H9 (cell line): ENCODE data around the gene GBP5. TPM values are rescaled to one million over a fixed set of nuclear protein-coding genes. Genes with fewer than 3 reads are reported as not detected.

ENCODE experiments used
- DNase-seq: peaks from one replicate; pipeline ENCODE4 v3.0.0-alpha.2; 2017
- H2AFZ ChIP-seq: one replicate; pipeline ENCODE4 v1.6.1; 2013; ENCODE audit warnings: mild to moderate bottlenecking, low read length, control low read depth, moderate library complexity
- H2AK5ac ChIP-seq: 2 replicates; pipeline ENCODE4 v1.6.1; 2013; ENCODE audit warnings: low read length, control low read depth, mixed read lengths; ENCODE audit not compliant: insufficient read length
- H2BK120ac ChIP-seq: one replicate; pipeline ENCODE4 v1.6.1; 2013; ENCODE audit warnings: low read depth, mild to moderate bottlenecking, low read length, control low read depth, inconsistent platforms; ENCODE audit not compliant: poor library complexity, severe bottlenecking
- H2BK12ac ChIP-seq: 2 replicates; pipeline ENCODE4 v1.6.1; 2013; ENCODE audit warnings: low read length, control low read depth, mixed read lengths, low read depth; ENCODE audit not compliant: insufficient read length
- H2BK15ac ChIP-seq: 2 replicates; pipeline ENCODE4 v1.6.1; 2013; ENCODE audit warnings: low read depth, low read length, control low read depth
- H2BK20ac ChIP-seq: one replicate; pipeline ENCODE4 v1.6.1; 2013; ENCODE audit warnings: low read depth, mild to moderate bottlenecking, low read length, control low read depth, inconsistent platforms; ENCODE audit not compliant: poor library complexity, severe bottlenecking
- H2BK5ac ChIP-seq: 2 replicates; pipeline ENCODE4 v1.6.1; 2013; ENCODE audit warnings: low read length, control low read depth, mixed read lengths; ENCODE audit not compliant: insufficient read length
- H3K14ac ChIP-seq: 2 replicates; pipeline ENCODE4 v1.6.1; 2013; ENCODE audit warnings: low read length, control low read depth; ENCODE audit not compliant: insufficient read depth
- H3K18ac ChIP-seq: 2 replicates; pipeline ENCODE4 v1.6.1; 2013; ENCODE audit warnings: low read depth, mild to moderate bottlenecking, mixed read lengths, low read length, control low read depth; ENCODE audit not compliant: insufficient read length
- H3K23ac ChIP-seq: 2 replicates; pipeline ENCODE4 v1.6.1; 2013; ENCODE audit warnings: low read length, control low read depth, mixed read lengths, low read depth; ENCODE audit not compliant: insufficient read length
- H3K23me2 ChIP-seq: 2 replicates; pipeline ENCODE4 v1.6.1; 2013; ENCODE audit warnings: low read depth, mild to moderate bottlenecking, mixed read lengths, low read length, control low read depth; ENCODE audit not compliant: insufficient read length, poor library complexity, severe bottlenecking
- H3K27ac ChIP-seq: 2 replicates; pipeline ENCODE4 v1.5.1; 2013; ENCODE audit warnings: low read length, control low read depth, mixed read lengths, low read depth; ENCODE audit not compliant: insufficient read length
- H3K27me3 ChIP-seq: 2 replicates; pipeline ENCODE4 v1.6.1; 2013; ENCODE audit warnings: low read length, control low read depth, inconsistent platforms; ENCODE audit not compliant: insufficient read depth
- H3K4ac ChIP-seq: 2 replicates; pipeline ENCODE4 v1.6.1; 2013; ENCODE audit warnings: low read depth, mild to moderate bottlenecking, control low read depth, inconsistent platforms, low read length, moderate library complexity
- H3K4me1 ChIP-seq: 2 replicates; pipeline ENCODE4 v1.6.1; 2013; ENCODE audit warnings: low read length, control low read depth, inconsistent platforms; ENCODE audit not compliant: insufficient read depth
- H3K4me2 ChIP-seq: 2 replicates; pipeline ENCODE4 v1.6.1; 2013; ENCODE audit warnings: low read length, control low read depth, mixed read lengths; ENCODE audit not compliant: insufficient read length, insufficient read depth
- H3K56ac ChIP-seq: 2 replicates; pipeline ENCODE4 v1.6.1; 2013; ENCODE audit warnings: low read depth, mild to moderate bottlenecking, mixed read lengths, low read length, control low read depth; ENCODE audit not compliant: insufficient read length
- H3K79me1 ChIP-seq: 2 replicates; pipeline ENCODE4 v1.6.1; 2013; ENCODE audit warnings: low read depth, mild to moderate bottlenecking, moderate library complexity, low read length, control low read depth, inconsistent platforms; ENCODE audit not compliant: insufficient read depth, poor library complexity, severe bottlenecking
- H3K79me2 ChIP-seq: 2 replicates; pipeline ENCODE4 v1.6.1; 2013; ENCODE audit warnings: low read length, control low read depth, inconsistent platforms; ENCODE audit not compliant: insufficient read depth
- H3K9ac ChIP-seq: 2 replicates; pipeline ENCODE4 v1.6.1; 2013; ENCODE audit warnings: low read length, control low read depth, mixed read lengths; ENCODE audit not compliant: insufficient read length; ENCODE audit errors: extremely low read depth
- H3K9me3 ChIP-seq: one replicate; pipeline ENCODE4 v1.6.1; 2013; ENCODE audit warnings: low read depth, low read length, inconsistent platforms; ENCODE audit not compliant: control insufficient read depth
- H3T11ph ChIP-seq: one replicate; pipeline ENCODE4 v1.6.1; 2013; ENCODE audit warnings: mild to moderate bottlenecking, low read length, control low read depth, inconsistent platforms
- H4K20me1 ChIP-seq: one replicate; pipeline ENCODE4 v1.6.1; 2013; ENCODE audit not compliant: control insufficient read depth, insufficient read length, insufficient read depth
- H4K5ac ChIP-seq: 2 replicates; pipeline ENCODE4 v1.6.1; 2013; ENCODE audit warnings: low read depth, mild to moderate bottlenecking, mixed read lengths, low read length, control low read depth; ENCODE audit not compliant: insufficient read length
- H4K8ac ChIP-seq: replicated peaks from 2 replicates; pipeline ENCODE4 v1.6.1; 2013; ENCODE audit warnings: low read length, control low read depth, mixed read lengths, low read depth; ENCODE audit not compliant: insufficient read length
- H4K91ac ChIP-seq: 2 replicates; pipeline ENCODE4 v1.6.1; 2013; ENCODE audit warnings: low read depth, mild to moderate bottlenecking, moderate library complexity, mixed read lengths, low read length, control low read depth; ENCODE audit not compliant: insufficient read length
- H3K27ac Mint-ChIP-seq, 3 experiments: 2 replicates in 2 of 3; 3 replicates in 1 of 3; pipeline ENCODE4 v1.8.0; 2020 to 2021; ENCODE audit warnings: mixed read lengths in 3 of 3, mild to moderate bottlenecking in 1 of 3, moderate library complexity in 1 of 3
- H3K27me3 Mint-ChIP-seq: 2 replicates; pipeline ENCODE4 v1.8.0; 2021; ENCODE audit warnings: low read depth, mild to moderate bottlenecking, moderate library complexity, mixed read lengths
- H3K36me3 Mint-ChIP-seq, 3 experiments: 2 replicates in 2 of 3; 3 replicates in 1 of 3; pipeline ENCODE4 v1.8.0; 2020 to 2021; ENCODE audit warnings: low read depth in 3 of 3, mixed read lengths in 3 of 3; ENCODE audit not compliant: insufficient read depth in 1 of 3
- H3K4me1 Mint-ChIP-seq, 2 experiments: 2 replicates each; pipeline ENCODE4 v1.8.0; 2020; ENCODE audit warnings: mixed read lengths in 2 of 2
- H3K4me3 Mint-ChIP-seq, 2 experiments: 2 replicates in 1 of 2; 3 replicates in 1 of 2; pipeline ENCODE4 v1.8.0; 2020 to 2021; ENCODE audit warnings: mild to moderate bottlenecking in 2 of 2, mixed read lengths in 2 of 2, moderate library complexity in 1 of 2
- H3K9me3 Mint-ChIP-seq, 2 experiments: 2 replicates in 1 of 2; 3 replicates in 1 of 2; pipeline ENCODE4 v1.8.0; 2020; ENCODE audit warnings: mild to moderate bottlenecking in 2 of 2, mixed read lengths in 2 of 2, moderate library complexity in 1 of 2
- CTCF ChIP-seq: fragments of 200-600 bp; sonication (generic); conservative IDR thresholded peaks from 3 replicates; pipeline ENCODE4 v1.8.0; 2021; ENCODE audit warnings: antibody characterized with exemption, mild to moderate bottlenecking
- WGBS: extraction: QIAGEN DNeasy Blood & Tissue Kit; methylation state at CpG from one replicate; pipeline ENCODE4 v1.1.7; 2013; ENCODE audit warnings: missing lambda C conversion rate, low lambda C conversion rate, mixed read lengths; ENCODE audit not compliant: insufficient read length; ENCODE audit errors: extremely low coverage; 5-methylcytosine and 5-hydroxymethylcytosine counted together
- total RNA-seq: library from RNA; stranded (reverse); gene quantifications from 2 replicates; pipeline ENCODE4 v1.2.1, GENCODE V29; 2021

Gene GBP5
- total RNA-seq, 1 experiment from 2014 or later: not detected

GRCh38 chr1:89269277-89269676 lies 3.4 kb downstream of the GBP5 start:
- H2BK5ac ChIP-seq: no peak overlapping the region
- no peak for DNase-seq
- H2BK20ac ChIP-seq: no peak overlapping the region
- H4K5ac ChIP-seq: no peak overlapping the region
- H2AK5ac ChIP-seq: no peak overlapping the region
- no peak overlapping the region for H3K4me2 ChIP-seq
- H3K18ac ChIP-seq: no peak overlapping the region
- H3T11ph ChIP-seq: no peak overlapping the region
- H3K79me2 ChIP-seq: no peaks in the 10 kb centered on the region
- no peaks in the 10 kb centered on the region for H3K9me3 ChIP-seq
- H4K8ac ChIP-seq: no peak overlapping the region
- H3K23me2 ChIP-seq: peaks cover 5% of the 10 kb centered on the region
- Mint-ChIP-seq H3K36me3 (no peaks in the 10 kb centered on the region; a peak in 2 of 7 replicates), H3K4me3 (no peak overlapping the region), H3K27ac (no peak overlapping the region; a peak in 1 of 7 replicates), H3K9me3 (peaks cover 0 to 4% of the 10 kb centered on the region in 2 experiments; a peak in 2 of 5 replicates), H3K27me3 (peaks cover 3% of the 10 kb centered on the region), H3K4me1 (no peaks in the 10 kb centered on the region)
- no peak overlapping the region for H2BK120ac ChIP-seq
- no peak overlapping the region for H3K27ac ChIP-seq
- no peak overlapping the region for H2BK12ac ChIP-seq
- no peak overlapping the region for H3K56ac ChIP-seq
- H3K14ac ChIP-seq: no peak overlapping the region
- no peaks in the 10 kb centered on the region for H3K4me1 ChIP-seq
- no peak overlapping the region for H4K91ac ChIP-seq
- no peak overlapping the region for H3K9ac ChIP-seq
- WGBS: no CpG with 5 or more reads among the region's 5 CpGs
- no peak overlapping the region for H3K23ac ChIP-seq
- no peaks in the 10 kb centered on the region for H3K79me1 ChIP-seq
- no peak overlapping the region for H2BK15ac ChIP-seq
- no peak for TF ChIP-seq CTCF
- H4K20me1 ChIP-seq: no peaks in the 10 kb centered on the region
- H2AFZ ChIP-seq: no peak overlapping the region
- H3K27me3 ChIP-seq: no peaks in the 10 kb centered on the region
- H3K4ac ChIP-seq: no peak overlapping the region
